Testis (tissue), 3 donors: ENCODE data around the gene PSTPIP2. TPM values are rescaled to one million over a fixed set of nuclear protein-coding genes. Genes with fewer than 3 reads are reported as not detected.

Source experiments
- DNase-seq: peaks from one replicate; pipeline ENCODE4 v3.0.0-alpha.2; 2019
- H3K27ac ChIP-seq, 2 donors: fragments of 200-600 bp; sonication (generic); one replicate each; pipeline ENCODE4 v1.5.1; 2019
- H3K27me3 ChIP-seq: fragments of 200-600 bp; sonication (generic); one replicate; pipeline ENCODE4 v1.5.1; 2019
- H3K36me3 ChIP-seq: fragments of 200-600 bp; sonication (generic); one replicate; pipeline ENCODE4 v1.5.1; 2017; ENCODE audit warnings: low read depth; ENCODE audit errors: missing control alignments
- H3K4me1 ChIP-seq: fragments of 200-600 bp; sonication (generic); one replicate; pipeline ENCODE4 v1.5.1; 2019
- H3K4me3 ChIP-seq, 2 donors: fragments of 200-600 bp; sonication (generic); one replicate each; pipeline ENCODE4 v1.5.1; 2017 to 2019
- H3K9me3 ChIP-seq: fragments of 200-600 bp; sonication (generic); one replicate; pipeline ENCODE4 v1.5.1; 2017
- CTCF ChIP-seq, 3 experiments: fragments of 450-650 bp in 2 of 3; fragments of 200-600 bp in 1 of 3; sonication (generic) in 1 of 3; IDR thresholded peaks; one replicate each; pipeline ENCODE4 v1.5.1; 2016 to 2019; ENCODE audit warnings: antibody characterized with exemption in 3 of 3, mild to moderate bottlenecking in 2 of 3, moderate library complexity in 1 of 3
- POLR2A ChIP-seq: fragments of 450-650 bp; IDR thresholded peaks from one replicate; pipeline ENCODE4 v1.6.1; 2017; ENCODE audit warnings: antibody characterized with exemption, mild to moderate bottlenecking, moderate library complexity
- WGBS, 2 donors: methylation state at CpG; one replicate each; pipeline ENCODE4 v1.1.5; 2018; 5-methylcytosine and 5-hydroxymethylcytosine counted together
- intact Hi-C: fragments of 100-400 bp; cut with DNase I; formaldehyde crosslinking; loops from one replicate; pipeline ENCODE4 v1.15.1; 2023; ENCODE audit warnings: low total_unique reads
- polyA plus RNA-seq: library from polyadenylated mRNA; stranded (reverse); fragments of 350-450 nt; fragmentation: Illumina TruSeq; extraction: RNeasy Lipid Tissue Mini Kit (QIAGEN cat#74804); gene quantifications from one replicate; pipeline ENCODE4 v1.2.3, GENCODE V29; 2014; ENCODE audit warnings: low read depth, low replicate concordance; ENCODE audit not compliant: insufficient read depth
- total RNA-seq, 2 donors: library from RNA; depleted of rRNA; stranded (reverse); fragments of >200 nt; gene quantifications; one replicate each; pipeline ENCODE4 v1.2.3, GENCODE V29; 2016

The PSTPIP2 gene
- total and polyA plus RNA-seq, 3 donors from 2014 or later: 2.5 to 5.0 (median 3.5) TPM

- no peak overlapping the region for H3K4me3 ChIP-seq
- no peaks in the 10 kb centered on the region for H3K9me3 ChIP-seq
- H3K27ac ChIP-seq: no peak overlapping the region
- H3K27me3 ChIP-seq: no peaks in the 10 kb centered on the region
- H3K36me3 ChIP-seq: no peaks in the 10 kb centered on the region
- intact Hi-C loops: no loop called here
- no peak for TF ChIP-seq CTCF (IDR thresholded peaks at IDR 0.05)
- TF ChIP-seq POLR2A: no peak
- DNase-seq: no peak
- H3K4me1 ChIP-seq: no peaks in the 10 kb centered on the region
- 79 to 82% methylated on average over 5 of the region's 5 CpGs for WGBS, 2 donors
These were observed 58.4 kb downstream of the PSTPIP2 start for GRCh38 chr18:46013484-46014189.

- Histone ChIP-seq H3K27ac (no peak overlapping the region), H3K36me3 (no peaks in the 10 kb centered on the region), H3K27me3 (no peaks in the 10 kb centered on the region), H3K4me1 (no peaks in the 10 kb centered on the region), H3K4me3 (no peak overlapping the region), H3K9me3 (no peaks in the 10 kb centered on the region)
- 86 to 93% methylated on average over 4 of the region's 4 CpGs for WGBS, 2 donors
- intact Hi-C loops: no loop called here
- TF ChIP-seq CTCF (IDR thresholded peaks at IDR 0.05) (no peak), POLR2A (no peak)
- DNase-seq: no peak
These were observed 61.4 kb downstream of the PSTPIP2 start for GRCh38 chr18:46010676-46011075.

GRCh38 chr18:46010050-46010449 is 62.0 kb downstream of the PSTPIP2 start:
- DNase-seq: no peak
- intact Hi-C loops: no loop called here
- WGBS, 2 donors: 81 to 96% methylated on average over 3 to 4 of the region's 4 CpGs

GRCh38 chr18:46009125-46009840 is 62.8 kb downstream of the PSTPIP2 start:
- peaks cover 2% of the 10 kb centered on the region for H3K36me3 ChIP-seq
- no peaks in the 10 kb centered on the region for H3K9me3 ChIP-seq
- TF ChIP-seq CTCF (IDR thresholded peaks at IDR 0.05): no peak
- TF ChIP-seq POLR2A: no peak
- intact Hi-C loops: no loop called here
- no peaks in the 10 kb centered on the region for H3K4me1 ChIP-seq
- no peak overlapping the region for H3K4me3 ChIP-seq
- DNase-seq: no peak
- no peak overlapping the region for H3K27ac ChIP-seq
- 88% methylated on average over 5 of the region's 5 CpGs for WGBS, 2 donors
- no peaks in the 10 kb centered on the region for H3K27me3 ChIP-seq

More at GRCh38 chr18:46010050-46010449, 62.0 kb downstream of the PSTPIP2 start:
- TF ChIP-seq CTCF (IDR thresholded peaks at IDR 0.05): no peak
- TF ChIP-seq POLR2A: no peak
- Histone ChIP-seq H3K4me1 (no peaks in the 10 kb centered on the region), H3K9me3 (no peaks in the 10 kb centered on the region), H3K27ac (no peak overlapping the region), H3K4me3 (no peak overlapping the region), H3K27me3 (no peaks in the 10 kb centered on the region), H3K36me3 (peaks cover 2% of the 10 kb centered on the region)
